Neuronal stem cell (in vitro differentiated cells): ENCODE data around the gene CCDC159.

Experiments
- DNase-seq: peaks from one replicate; pipeline ENCODE4 v3.0.0-alpha.2; 2013; ENCODE audit warnings: low spot score
- H2AFZ ChIP-seq: one replicate; pipeline ENCODE4 v1.6.1; 2013; ENCODE audit warnings: mild to moderate bottlenecking, low read length, inconsistent platforms
- H2AK5ac ChIP-seq: 2 replicates; pipeline ENCODE4 v1.6.1; 2013; ENCODE audit warnings: low read depth, mild to moderate bottlenecking, inconsistent platforms, low read length, moderate library complexity, mixed read lengths
- H2BK120ac ChIP-seq: 2 replicates; pipeline ENCODE4 v1.6.1; 2013; ENCODE audit warnings: low read depth, mild to moderate bottlenecking, inconsistent platforms, low read length, moderate library complexity, mixed read lengths
- H2BK12ac ChIP-seq: one replicate; pipeline ENCODE4 v1.6.1; 2013; ENCODE audit warnings: low read length, inconsistent platforms
- H2BK15ac ChIP-seq: 2 replicates; pipeline ENCODE4 v1.6.1; 2013; ENCODE audit warnings: mild to moderate bottlenecking, low read length, inconsistent platforms, mixed read lengths
- H2BK5ac ChIP-seq: one replicate; pipeline ENCODE4 v1.6.1; 2013; ENCODE audit warnings: inconsistent platforms, mild to moderate bottlenecking, low read length, moderate library complexity
- H3K14ac ChIP-seq: one replicate; pipeline ENCODE4 v1.6.1; 2013; ENCODE audit warnings: low read length, inconsistent platforms
- H3K18ac ChIP-seq: 2 replicates; pipeline ENCODE4 v1.6.1; 2013; ENCODE audit warnings: low read length, inconsistent platforms
- H3K23ac ChIP-seq: 2 replicates; pipeline ENCODE4 v1.6.1; 2013; ENCODE audit warnings: low read depth, mild to moderate bottlenecking, mixed read lengths, low read length, inconsistent platforms; ENCODE audit not compliant: poor library complexity
- H3K27ac ChIP-seq: replicated peaks from 3 replicates; pipeline ENCODE4 v1.5.1; 2013; ENCODE audit warnings: low read length, inconsistent platforms
- H3K27me3 ChIP-seq, 3 experiments: 2 replicates each; pipeline ENCODE4 v1.6.1; 2013; ENCODE audit warnings: low read length in 3 of 3, mild to moderate bottlenecking in 2 of 3, inconsistent platforms in 1 of 3, low read depth in 1 of 3, mixed read lengths in 1 of 3, moderate library complexity in 1 of 3; ENCODE audit not compliant: control insufficient read depth in 3 of 3, insufficient read depth in 3 of 3
- H3K36me3 ChIP-seq, 2 donors: replicated peaks in 1 of 2; 2 replicates each; pipeline ENCODE4 v1.6.1; 2013; ENCODE audit warnings: low read length in 2 of 2; ENCODE audit not compliant: control insufficient read depth in 2 of 2, insufficient read depth in 2 of 2
- H3K4ac ChIP-seq: 2 replicates; pipeline ENCODE4 v1.6.1; 2013; ENCODE audit warnings: inconsistent platforms, mild to moderate bottlenecking, low read length, moderate library complexity
- H3K4me1 ChIP-seq, 2 donors: 1 replicate in 1 of 2; 2 replicates in 1 of 2; pipeline ENCODE4 v1.6.1; 2013; ENCODE audit warnings: low read length in 2 of 2, low read depth in 1 of 2; ENCODE audit not compliant: control insufficient read depth in 2 of 2, insufficient read depth in 1 of 2
- H3K4me2 ChIP-seq: one replicate; pipeline ENCODE4 v1.6.1; 2013; ENCODE audit warnings: mild to moderate bottlenecking, low read length, inconsistent platforms; ENCODE audit not compliant: insufficient read depth, poor library complexity, severe bottlenecking
- H3K4me3 ChIP-seq, 2 donors: 2 replicates each; pipeline ENCODE4 v1.5.1; 2013; ENCODE audit warnings: low read length in 2 of 2, mild to moderate bottlenecking in 2 of 2, inconsistent platforms in 1 of 2, moderate library complexity in 1 of 2
- H3K79me1 ChIP-seq: one replicate; pipeline ENCODE4 v1.6.1; 2013; ENCODE audit warnings: low read depth, mild to moderate bottlenecking, inconsistent platforms, low read length, moderate library complexity
- H3K9ac ChIP-seq: one replicate; pipeline ENCODE4 v1.6.1; 2013; ENCODE audit warnings: mild to moderate bottlenecking, low read depth, low read length, inconsistent platforms; ENCODE audit not compliant: poor library complexity
- H3K9me3 ChIP-seq, 2 donors: replicated peaks in 1 of 2; 2 replicates each; pipeline versions ENCODE3 to v1.6.1; 2013; ENCODE audit warnings: low read length in 2 of 2, mild to moderate bottlenecking in 2 of 2, inconsistent platforms in 1 of 2, low read depth in 1 of 2, mixed read lengths in 1 of 2, moderate library complexity in 1 of 2; ENCODE audit not compliant: control insufficient read depth in 2 of 2, insufficient read depth in 1 of 2
- H4K8ac ChIP-seq: one replicate; pipeline ENCODE4 v1.6.1; 2013; ENCODE audit warnings: low read depth, mild to moderate bottlenecking, inconsistent platforms, low read length, moderate library complexity
- H4K91ac ChIP-seq: one replicate; pipeline ENCODE4 v1.6.1; 2013; ENCODE audit warnings: low read length, low read depth, mild to moderate bottlenecking, inconsistent platforms; ENCODE audit not compliant: poor library complexity
- WGBS, 2 donors: extraction: QIAGEN DNeasy Blood & Tissue Kit; methylation state at CpG; one replicate each; pipeline ENCODE4 v1.1.7; 2013; ENCODE audit warnings: missing lambda C conversion rate in 2 of 2, mixed read lengths in 1 of 2; ENCODE audit not compliant: insufficient read length in 2 of 2, insufficient replicate concordance in 1 of 2; ENCODE audit errors: extremely low coverage in 2 of 2; 5-methylcytosine and 5-hydroxymethylcytosine counted together

CCDC159 gene

GRCh38 chr19:11384778-11385129, 38.4 kb downstream of the CCDC159 start:
- Histone ChIP-seq H3K14ac (no peak overlapping the region), H3K27me3 (peaks cover 8 to 22% (median 8%) of the 10 kb centered on the region in 3 experiments), H3K23ac (no peak overlapping the region), H3K9ac (no peak overlapping the region), H2AFZ (no peak overlapping the region), H4K8ac (no peak overlapping the region), H3K9me3 (peaks cover 0 to 1% of the 10 kb centered on the region in 2 donors), H3K4me2 (no peak overlapping the region), H3K27ac (no peak overlapping the region), H2BK5ac (no peak overlapping the region), H3K4me1 (peaks cover 6 to 11% of the 10 kb centered on the region in 2 donors), H3K36me3 (no peaks in the 10 kb centered on the region), H2BK12ac (no peak overlapping the region), H4K91ac (no peak overlapping the region), H2AK5ac (no peak overlapping the region), H3K4ac (no peak overlapping the region), H2BK15ac (no peak overlapping the region), H2BK120ac (no peak overlapping the region), H3K79me1 (no peaks in the 10 kb centered on the region), H3K18ac (no peak overlapping the region), H3K4me3 (no peak overlapping the region)
- WGBS, 2 donors: no CpG with 5 or more reads among the region's 5 CpGs
- DNase-seq: no peak

- Histone ChIP-seq H4K8ac (no peak overlapping the region), H3K4me2 (no peak overlapping the region), H2AFZ (no peak overlapping the region), H4K91ac (no peak overlapping the region), H2BK5ac (no peak overlapping the region), H3K23ac (no peak overlapping the region), H2BK120ac (no peak overlapping the region), H3K27ac (no peak overlapping the region), H3K9ac (no peak overlapping the region), H3K79me1 (no peaks in the 10 kb centered on the region), H3K36me3 (no peaks in the 10 kb centered on the region), H3K9me3 (peaks cover 3 to 4% of the 10 kb centered on the region in 2 donors), H3K18ac (no peak overlapping the region), H3K4ac (no peak overlapping the region), H3K27me3 (peaks cover 8 to 17% (median 8%) of the 10 kb centered on the region in 3 experiments), H2AK5ac (no peak overlapping the region), H2BK15ac (no peak overlapping the region), H3K14ac (no peak overlapping the region), H3K4me1 (peaks cover 1 to 7% of the 10 kb centered on the region in 2 donors), H3K4me3 (no peak overlapping the region), H2BK12ac (no peak overlapping the region)
- DNase-seq: no peak
- no CpG with 5 or more reads among the region's 19 CpGs for WGBS, 2 donors
These were observed 41.1 kb downstream of the CCDC159 start for GRCh38 chr19:11387162-11388034.

GRCh38 chr19:11390359-11390758, 44.0 kb downstream of the CCDC159 start:
- no peak overlapping the region for H3K23ac ChIP-seq
- H3K4me1 ChIP-seq: no peaks in the 10 kb centered on the region
- H3K4ac ChIP-seq: no peak overlapping the region
- no peak overlapping the region for H2AFZ ChIP-seq
- H3K4me3 ChIP-seq: no peak overlapping the region
- H3K9me3 ChIP-seq: peaks cover 1 to 4% of the 10 kb centered on the region in 2 donors
- H3K27me3 ChIP-seq: no peaks in the 10 kb centered on the region
- no peak overlapping the region for H3K4me2 ChIP-seq
- no peak for DNase-seq
- H2BK15ac ChIP-seq: no peak overlapping the region
- no peak overlapping the region for H3K14ac ChIP-seq
- H2BK5ac ChIP-seq: no peak overlapping the region
- H4K8ac ChIP-seq: no peak overlapping the region
- H3K18ac ChIP-seq: no peak overlapping the region
- H3K9ac ChIP-seq: no peak overlapping the region
- no peak overlapping the region for H2AK5ac ChIP-seq
- no peaks in the 10 kb centered on the region for H3K79me1 ChIP-seq
- no CpG with 5 or more reads among the region's 2 CpGs for WGBS, 2 donors
- H3K27ac ChIP-seq: no peak overlapping the region
- no peaks in the 10 kb centered on the region for H3K36me3 ChIP-seq
- H2BK12ac ChIP-seq: no peak overlapping the region
- H2BK120ac ChIP-seq: no peak overlapping the region
- H4K91ac ChIP-seq: no peak overlapping the region

GRCh38 chr19:11390933-11391680, 44.8 kb downstream of the CCDC159 start:
- Histone ChIP-seq H3K27ac (no peak overlapping the region), H2AK5ac (no peak overlapping the region), H4K8ac (no peak overlapping the region), H2AFZ (no peak overlapping the region), H3K9me3 (peaks cover 1 to 4% of the 10 kb centered on the region in 2 donors), H3K79me1 (no peaks in the 10 kb centered on the region), H3K18ac (no peak overlapping the region), H2BK120ac (no peak overlapping the region), H3K23ac (no peak overlapping the region), H3K4ac (no peak overlapping the region), H2BK5ac (no peak overlapping the region), H3K4me3 (no peak overlapping the region), H3K36me3 (no peaks in the 10 kb centered on the region), H2BK12ac (no peak overlapping the region), H3K4me1 (no peaks in the 10 kb centered on the region), H2BK15ac (no peak overlapping the region), H3K27me3 (no peaks in the 10 kb centered on the region), H3K9ac (no peak overlapping the region), H3K14ac (no peak overlapping the region), H4K91ac (no peak overlapping the region), H3K4me2 (no peak overlapping the region)
- no peak for DNase-seq
- WGBS, 2 donors: no CpG with 5 or more reads among the region's 4 CpGs
